GM10266 (cell line): ENCODE results near the gene GNB1L.

ENCODE experiments used
- DNase-seq: peaks from one replicate; pipeline ENCODE4 v3.0.0; 2012; ENCODE audit errors: extremely low spot score
- CTCF ChIP-seq: IDR thresholded peaks from 2 replicates; pipeline ENCODE4 v1.5.1; 2012; ENCODE audit warnings: mild to moderate bottlenecking, low read depth; ENCODE audit not compliant: control insufficient read depth, insufficient read depth; ENCODE audit errors: missing control alignments

GNB1L gene

GRCh38 chr22:19812910-19813309, 41.8 kb downstream of the GNB1L start:
- DNase-seq = no peak
- no peak for TF ChIP-seq CTCF

GRCh38 chr22:19811811-19812771, 42.6 kb downstream of the GNB1L start:
- TF ChIP-seq CTCF = no peak

DNA sequence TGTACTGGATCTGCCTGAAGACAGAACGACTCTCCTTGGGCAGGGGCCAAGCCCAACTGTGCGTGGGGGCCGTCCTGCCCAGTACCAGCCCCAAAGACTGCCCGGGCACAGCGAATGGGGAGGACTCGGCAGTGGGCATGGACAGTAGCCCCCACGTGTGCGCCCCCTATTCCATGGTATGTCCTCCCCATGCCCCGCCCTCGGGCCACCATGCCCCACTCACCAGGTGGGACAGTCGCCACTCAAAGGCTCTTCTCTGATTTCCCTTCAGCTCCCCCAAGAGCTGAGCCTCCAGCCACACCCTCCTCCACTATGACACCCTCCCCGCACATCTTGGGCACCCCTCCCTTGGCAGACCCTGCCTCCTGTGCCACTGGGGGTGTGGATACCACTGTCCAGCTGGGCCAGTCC, 43.5 kb downstream of the GNB1L start:
- TF ChIP-seq CTCF = no peak
- no peak for DNase-seq

More at GRCh38 chr22:19811811-19812771, 42.6 kb downstream of the GNB1L start:
- DNase-seq = no peak

DNA sequence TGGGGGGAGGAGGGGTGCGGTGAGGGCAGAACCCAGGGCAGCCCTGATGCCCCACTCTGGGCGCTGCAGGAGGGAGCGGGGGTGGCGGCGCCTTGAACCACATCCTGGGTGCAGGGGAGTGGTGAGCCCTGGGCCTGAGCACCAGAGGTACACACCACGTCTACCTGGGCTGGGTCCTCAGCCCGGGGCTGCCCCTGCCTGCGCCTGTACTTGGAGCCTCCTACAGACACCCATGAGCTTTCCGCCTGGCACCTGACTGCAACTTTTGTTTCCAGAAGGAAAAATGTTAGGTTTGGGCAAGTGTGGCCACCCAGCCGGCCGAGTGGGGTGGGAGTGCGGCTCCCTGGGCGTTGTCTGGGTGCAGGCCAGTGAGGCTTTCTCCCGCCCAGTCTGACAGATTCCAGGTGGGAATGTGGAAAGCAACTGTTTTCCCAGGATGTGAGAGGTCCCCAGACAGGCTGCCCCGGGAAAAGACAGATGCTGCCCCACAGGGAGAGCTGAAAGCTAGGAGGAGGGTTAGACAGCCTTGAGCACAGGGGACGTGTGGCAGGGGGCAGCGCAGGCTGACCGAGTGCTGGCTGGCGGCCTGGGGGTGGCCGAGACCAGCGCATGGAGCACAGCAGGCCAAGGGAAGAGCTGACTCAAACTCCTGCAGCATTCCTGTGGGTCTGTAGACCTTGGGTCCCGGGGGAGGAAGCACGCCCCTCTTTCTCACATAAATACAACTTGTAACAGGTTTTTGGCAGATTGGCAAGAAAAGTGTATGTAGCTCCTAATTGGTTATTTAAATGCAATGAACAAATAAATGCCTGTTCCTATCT, 44.1 kb downstream of the GNB1L start:
- TF ChIP-seq CTCF = no peak
- DNase-seq = no peak

DNA sequence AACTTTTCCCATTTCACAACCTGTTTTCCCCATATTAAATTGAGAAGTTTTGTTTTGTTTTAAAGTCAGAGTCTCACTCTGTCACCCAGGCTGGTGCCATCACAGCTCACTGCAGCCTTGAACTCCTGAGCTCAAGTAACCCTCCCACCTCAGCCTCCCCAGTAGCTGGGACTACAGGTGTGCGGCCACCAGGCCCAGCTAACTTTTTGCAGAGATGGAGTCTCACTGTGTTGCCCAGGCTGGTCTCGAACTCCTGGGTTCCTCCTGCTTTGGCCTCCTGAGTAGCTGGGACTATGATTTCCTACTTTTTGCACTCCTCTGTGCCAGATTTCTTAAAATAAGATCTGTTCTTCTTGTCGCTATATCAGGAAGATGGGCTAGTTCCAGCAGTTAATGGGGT, 44.9 kb downstream of the GNB1L start:
- no peak for TF ChIP-seq CTCF
- no peak for DNase-seq

- TF ChIP-seq CTCF = no peak
- DNase-seq = no peak
Measured at GRCh38 chr22:19808873-19809478, 45.7 kb downstream of the GNB1L start.
